ENCODE data around the gene RAB8B. TPM values are rescaled to one million over a fixed set of nuclear protein-coding genes. Genes with fewer than 3 reads are reported as not detected.

Gene RAB8B
- total RNA-seq, 1 experiment from 2014 or later: 33.8 TPM

DNA sequence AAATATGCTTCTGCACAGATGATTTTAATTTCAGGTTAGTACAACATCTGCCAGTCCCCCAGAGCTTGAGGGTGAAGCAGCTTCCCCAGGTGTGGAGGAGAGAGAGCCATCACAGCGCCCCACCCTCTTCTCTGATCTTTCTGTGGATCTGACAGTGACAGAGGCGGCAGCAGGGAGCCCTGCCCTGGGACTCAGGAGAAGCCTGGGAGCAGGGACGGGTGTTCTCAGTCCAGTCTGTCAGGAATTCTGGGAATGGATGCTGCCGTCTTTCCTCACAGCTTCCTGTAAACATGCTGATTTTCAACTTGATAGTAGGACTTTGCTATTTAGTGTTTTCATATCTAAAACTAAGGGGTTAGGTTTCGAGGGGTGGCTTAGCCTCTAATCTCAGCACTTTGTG is 11.4 kb upstream of the RAB8B start:
- no peaks in the 10 kb centered on the region for H3K9me3 Mint-ChIP-seq
- no peak overlapping the region for H3K27ac ChIP-seq (ENCODE audit: insufficient read length, low read depth, low read length)
- no peak overlapping the region for H2BK12ac ChIP-seq (ENCODE audit: insufficient read length, low read depth, low read length)
- no peaks in the 10 kb centered on the region for H3K9me3 ChIP-seq (ENCODE audit: control insufficient read depth, low read depth, low read length)
- H3K4me1 ChIP-seq (ENCODE audit: insufficient read depth, low read length): no peaks in the 10 kb centered on the region
- H4K5ac ChIP-seq (ENCODE audit: insufficient read length, low read depth, low read length): no peak overlapping the region
- H3K4me1 Mint-ChIP-seq: peaks cover 0 to 8% of the 10 kb centered on the region in 2 experiments; a peak in 3 of 4 replicates
- H2AFZ ChIP-seq (ENCODE audit: low read length): no peak overlapping the region
- no peak overlapping the region for H2BK120ac ChIP-seq (ENCODE audit: low read depth, low read length, poor library complexity, severe bottlenecking)
- H3K23ac ChIP-seq (ENCODE audit: insufficient read length, low read depth, low read length): no peak overlapping the region
- no peak overlapping the region for H3K14ac ChIP-seq (ENCODE audit: insufficient read depth, low read length)
- H2BK5ac ChIP-seq (ENCODE audit: insufficient read length, low read length): no peak overlapping the region
- no peak overlapping the region for H2AK5ac ChIP-seq (ENCODE audit: insufficient read length, low read length)
- no peak overlapping the region for H3K4ac ChIP-seq (ENCODE audit: low read depth, low read length)
- TF ChIP-seq, protein P1, sequence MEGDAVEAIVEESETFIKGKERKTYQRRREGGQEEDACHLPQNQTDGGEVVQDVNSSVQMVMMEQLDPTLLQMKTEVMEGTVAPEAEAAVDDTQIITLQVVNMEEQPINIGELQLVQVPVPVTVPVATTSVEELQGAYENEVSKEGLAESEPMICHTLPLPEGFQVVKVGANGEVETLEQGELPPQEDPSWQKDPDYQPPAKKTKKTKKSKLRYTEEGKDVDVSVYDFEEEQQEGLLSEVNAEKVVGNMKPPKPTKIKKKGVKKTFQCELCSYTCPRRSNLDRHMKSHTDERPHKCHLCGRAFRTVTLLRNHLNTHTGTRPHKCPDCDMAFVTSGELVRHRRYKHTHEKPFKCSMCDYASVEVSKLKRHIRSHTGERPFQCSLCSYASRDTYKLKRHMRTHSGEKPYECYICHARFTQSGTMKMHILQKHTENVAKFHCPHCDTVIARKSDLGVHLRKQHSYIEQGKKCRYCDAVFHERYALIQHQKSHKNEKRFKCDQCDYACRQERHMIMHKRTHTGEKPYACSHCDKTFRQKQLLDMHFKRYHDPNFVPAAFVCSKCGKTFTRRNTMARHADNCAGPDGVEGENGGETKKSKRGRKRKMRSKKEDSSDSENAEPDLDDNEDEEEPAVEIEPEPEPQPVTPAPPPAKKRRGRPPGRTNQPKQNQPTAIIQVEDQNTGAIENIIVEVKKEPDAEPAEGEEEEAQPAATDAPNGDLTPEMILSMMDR (conservative IDR thresholded peaks at IDR 0.05): no peak
- no peak overlapping the region for H2BK15ac ChIP-seq (ENCODE audit: low read depth, low read length)
- no peaks in the 10 kb centered on the region for H3K36me3 Mint-ChIP-seq (ENCODE audit: insufficient read depth in 1 of 3, low read depth in 3 of 3)
- H3K27me3 ChIP-seq (ENCODE audit: insufficient read depth, low read length): no peaks in the 10 kb centered on the region
- WGBS (ENCODE audit: extremely low coverage, insufficient read length, low lambda C conversion rate): no CpG with 5 or more reads among the region's 5 CpGs
- H4K91ac ChIP-seq (ENCODE audit: insufficient read length, low read depth, low read length): no peak overlapping the region
- H3K4me3 Mint-ChIP-seq: no peak overlapping the region
- H3K79me2 ChIP-seq (ENCODE audit: insufficient read depth, low read length): no peaks in the 10 kb centered on the region
- no peak overlapping the region for H3T11ph ChIP-seq (ENCODE audit: low read length)
- H3K79me1 ChIP-seq (ENCODE audit: insufficient read depth, low read depth, low read length, poor library complexity, severe bottlenecking): no peaks in the 10 kb centered on the region
- H3K27me3 Mint-ChIP-seq (ENCODE audit: low read depth): no peaks in the 10 kb centered on the region
- H3K56ac ChIP-seq (ENCODE audit: insufficient read length, low read depth, low read length): no peak overlapping the region
- H4K20me1 ChIP-seq (ENCODE audit: control insufficient read depth, insufficient read depth, insufficient read length): no peaks in the 10 kb centered on the region
- no peaks in the 10 kb centered on the region for H3K23me2 ChIP-seq (ENCODE audit: insufficient read length, low read depth, low read length, poor library complexity, severe bottlenecking)
- H3K18ac ChIP-seq (ENCODE audit: insufficient read length, low read depth, low read length): no peak overlapping the region
- no peak for DNase-seq
- H2BK20ac ChIP-seq (ENCODE audit: low read depth, low read length, poor library complexity, severe bottlenecking): no peak overlapping the region
- no peak overlapping the region for H3K27ac Mint-ChIP-seq
- no peak overlapping the region for H4K8ac ChIP-seq (replicated peaks; ENCODE audit: insufficient read length, low read depth, low read length)
- H3K9ac ChIP-seq (ENCODE audit: extremely low read depth, insufficient read length, low read length): no peak overlapping the region
- H3K4me2 ChIP-seq (ENCODE audit: insufficient read depth, insufficient read length, low read length): no peak overlapping the region

Data from H9 (cell line).